Liver (tissue), 9 donors: ENCODE data around the gene PTGR1. TPM values are rescaled to one million over a fixed set of nuclear protein-coding genes. Genes with fewer than 3 reads are reported as not detected.
A peak's percentile ranks its signal among the peaks of the same experiment; 100 is the strongest.

ENCODE experiments used
- DNase-seq: peaks from one replicate; pipeline ENCODE4 v3.0.0-alpha.2; 2017; ENCODE audit warnings: low spot score
- H3K27ac ChIP-seq, 2 donors: one replicate each; pipeline ENCODE4 v1.7.0; 2013; ENCODE audit warnings: inconsistent platforms in 2 of 2, low read length in 2 of 2, control low read depth in 1 of 2, low read depth in 1 of 2, mild to moderate bottlenecking in 1 of 2
- H3K27me3 ChIP-seq, 4 donors: one replicate each; pipeline versions ENCODE4 v1.6.1 to v1.7.0; 2013; ENCODE audit warnings: low read length in 3 of 4, inconsistent platforms in 1 of 4, mild to moderate bottlenecking in 1 of 4, moderate library complexity in 1 of 4; ENCODE audit not compliant: control insufficient read depth in 4 of 4, insufficient read depth in 4 of 4
- H3K36me3 ChIP-seq, 4 donors: one replicate each; pipeline versions ENCODE4 v1.6.1 to v1.7.0; 2013; ENCODE audit warnings: low read length in 3 of 4, mild to moderate bottlenecking in 3 of 4, low read depth in 1 of 4, moderate library complexity in 1 of 4; ENCODE audit not compliant: control insufficient read depth in 4 of 4, insufficient read depth in 3 of 4
- H3K4me1 ChIP-seq, 4 donors: one replicate each; pipeline versions ENCODE4 v1.6.1 to v1.7.0; 2013; ENCODE audit warnings: low read length in 3 of 4, mild to moderate bottlenecking in 3 of 4, moderate library complexity in 1 of 4; ENCODE audit not compliant: control insufficient read depth in 4 of 4, insufficient read depth in 4 of 4
- H3K4me3 ChIP-seq, 3 donors: one replicate each; pipeline versions ENCODE4 v1.6.1 to v1.7.0; 2013; ENCODE audit warnings: low read length in 3 of 3, control low read depth in 1 of 3, low read depth in 1 of 3, mild to moderate bottlenecking in 1 of 3
- H3K9ac ChIP-seq, 2 donors: one replicate each; pipeline ENCODE4 v1.7.0; 2013; ENCODE audit warnings: low read length in 2 of 2, mild to moderate bottlenecking in 2 of 2, moderate library complexity in 2 of 2, control low read depth in 1 of 2, low read depth in 1 of 2
- H3K9me3 ChIP-seq, 4 donors: one replicate each; pipeline versions ENCODE4 v1.6.1 to v1.7.0; 2013; ENCODE audit warnings: low read length in 3 of 4; ENCODE audit not compliant: control insufficient read depth in 4 of 4
- GABPA ChIP-seq, 2 donors: IDR thresholded peaks in 1 of 2; conservative IDR thresholded peaks in 1 of 2; 2 replicates each; pipeline ENCODE4 v1.6.1; 2016; ENCODE audit warnings: antibody characterized with exemption in 2 of 2, mild to moderate bottlenecking in 1 of 2, moderate library complexity in 1 of 2
- HNF4A ChIP-seq, 2 donors: conservative IDR thresholded peaks; 2 replicates each; pipeline ENCODE4 v1.6.1; 2016; ENCODE audit warnings: antibody characterized with exemption in 2 of 2, mild to moderate bottlenecking in 2 of 2
- JUND ChIP-seq, 2 donors: IDR thresholded peaks; 2 replicates each; pipeline ENCODE4 v1.6.1; 2016; ENCODE audit warnings: antibody characterized with exemption in 2 of 2
- NR2F2 ChIP-seq: IDR thresholded peaks from 2 replicates; pipeline ENCODE4 v1.6.1; 2016; ENCODE audit warnings: antibody characterized with exemption
- RAD21 ChIP-seq, 2 donors: IDR thresholded peaks; 2 replicates each; pipeline ENCODE4 v1.6.1; 2016; ENCODE audit warnings: antibody characterized with exemption in 2 of 2, mild to moderate bottlenecking in 2 of 2
- RXRA ChIP-seq, 2 donors: IDR thresholded peaks; 2 replicates each; pipeline ENCODE4 v1.6.1; 2017 to 2018; ENCODE audit warnings: antibody characterized with exemption in 2 of 2, mild to moderate bottlenecking in 1 of 2
- YY1 ChIP-seq: IDR thresholded peaks from 2 replicates; pipeline ENCODE4 v1.6.1; 2016; ENCODE audit warnings: antibody characterized with exemption, mild to moderate bottlenecking
- WGBS: extraction: QIAGEN DNeasy Blood & Tissue Kit; methylation state at CpG from one replicate; pipeline ENCODE4 v1.1.7; 2013; 5-methylcytosine and 5-hydroxymethylcytosine counted together
- polyA plus RNA-seq, 2 donors: library from polyadenylated mRNA; stranded (reverse) in 1 of 2; unstranded in 1 of 2; fragments of 200-250 nt in 1 of 2; fragments of >200 nt in 1 of 2; fragmentation: Nextera tagmentation in 1 of 2; extraction: Ambion mirVana in 1 of 2; gene quantifications; one replicate each; pipeline versions ENCODE4 v1.2.1 to v1.2.3, GENCODE V29; 2013 to 2015
- total RNA-seq, 2 donors: library from RNA; depleted of rRNA; stranded (reverse); fragments of >200 nt; gene quantifications; one replicate each; pipeline ENCODE4 v1.2.3, GENCODE V29; 2014
- TF ChIP-seq, protein P1 (sequence below): IDR thresholded peaks from 2 replicates; pipeline ENCODE4 v1.6.1; 2016; ENCODE audit warnings: antibody characterized with exemption
- TF ChIP-seq, protein P2 (sequence below): IDR thresholded peaks from 2 replicates; pipeline ENCODE4 v1.6.1; 2016; ENCODE audit warnings: antibody characterized with exemption, mild to moderate bottlenecking
- TF ChIP-seq, protein P3 (sequence below): IDR thresholded peaks from 2 replicates; pipeline ENCODE4 v1.6.1; 2016; ENCODE audit warnings: antibody characterized with exemption
- donor health status: healthy.
- donor health status: healthy.
- donor health status: healthy.
- donor health status: healthy.
- donor health status: healthy.

Gene PTGR1
- total and polyA plus RNA-seq, 4 donors: 53.1 to 784 (median 471) TPM

DNA sequence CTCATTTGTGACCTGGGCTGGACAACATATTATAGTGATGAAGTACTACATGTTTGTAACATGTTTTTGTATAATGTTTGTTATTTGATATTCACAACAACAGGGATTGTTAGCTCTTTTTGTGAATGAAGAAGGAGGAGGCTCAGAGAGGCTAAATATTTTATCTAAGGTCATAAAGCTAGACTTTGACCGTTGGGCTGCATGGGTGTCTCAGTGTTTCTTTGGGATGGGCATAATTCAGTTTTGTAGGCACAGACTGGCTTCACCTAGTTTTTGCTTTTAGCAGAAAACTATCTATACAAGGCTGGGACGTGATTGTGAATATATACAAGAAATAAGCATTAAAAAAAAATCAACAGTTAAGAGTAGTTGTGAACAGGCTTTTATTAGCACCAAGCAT is 47.0 kb upstream of the PTGR1 start:
- TF ChIP-seq, protein P1, sequence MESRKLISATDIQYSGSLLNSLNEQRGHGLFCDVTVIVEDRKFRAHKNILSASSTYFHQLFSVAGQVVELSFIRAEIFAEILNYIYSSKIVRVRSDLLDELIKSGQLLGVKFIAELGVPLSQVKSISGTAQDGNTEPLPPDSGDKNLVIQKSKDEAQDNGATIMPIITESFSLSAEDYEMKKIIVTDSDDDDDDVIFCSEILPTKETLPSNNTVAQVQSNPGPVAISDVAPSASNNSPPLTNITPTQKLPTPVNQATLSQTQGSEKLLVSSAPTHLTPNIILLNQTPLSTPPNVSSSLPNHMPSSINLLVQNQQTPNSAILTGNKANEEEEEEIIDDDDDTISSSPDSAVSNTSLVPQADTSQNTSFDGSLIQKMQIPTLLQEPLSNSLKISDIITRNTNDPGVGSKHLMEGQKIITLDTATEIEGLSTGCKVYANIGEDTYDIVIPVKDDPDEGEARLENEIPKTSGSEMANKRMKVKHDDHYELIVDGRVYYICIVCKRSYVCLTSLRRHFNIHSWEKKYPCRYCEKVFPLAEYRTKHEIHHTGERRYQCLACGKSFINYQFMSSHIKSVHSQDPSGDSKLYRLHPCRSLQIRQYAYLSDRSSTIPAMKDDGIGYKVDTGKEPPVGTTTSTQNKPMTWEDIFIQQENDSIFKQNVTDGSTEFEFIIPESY: no peak
- TF ChIP-seq RXRA (IDR thresholded peaks at IDR 0.05) (no peak), HNF4A (conservative IDR thresholded peaks at IDR 0.05) (peak; percentile 37 to 61)

DNA sequence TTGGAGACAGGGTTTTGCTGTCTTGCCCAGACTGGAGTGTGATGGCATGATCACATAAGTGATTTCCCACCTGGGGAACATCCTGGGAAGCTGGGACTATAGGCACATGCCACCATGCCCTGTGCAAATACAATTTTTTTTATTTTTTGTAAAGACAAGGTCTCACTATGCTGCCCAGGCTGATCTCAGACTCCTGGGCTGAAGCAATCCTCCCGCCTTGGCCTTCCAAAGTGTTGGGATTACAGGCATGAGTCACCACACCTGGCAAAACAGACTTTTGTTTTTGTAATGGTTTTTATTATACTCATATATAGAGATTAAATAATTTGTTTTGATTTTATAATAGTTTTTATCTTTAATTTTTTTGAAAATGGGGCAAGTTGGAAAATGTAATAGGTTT is 46.4 kb upstream of the PTGR1 start:
- WGBS: 81% methylated on average over 1 of the region's 1 CpG
- Histone ChIP-seq H3K27ac (no peak overlapping the region), H3K36me3 (peaks cover 4 to 23% (median 10%) of the 10 kb centered on the region in 4 donors)

More for the DNA sequence above, 47.0 kb upstream of the PTGR1 start:
- 68% methylated on average over 2 of the region's 2 CpGs for WGBS
- H3K4me1 ChIP-seq: peaks cover 4 to 27% (median 13%) of the 10 kb centered on the region in 4 donors
- H3K36me3 ChIP-seq: peaks cover 6 to 23% (median 10%) of the 10 kb centered on the region in 4 donors
- DNase-seq: no peak
- H3K4me3 ChIP-seq: no peak overlapping the region
- no peak overlapping the region for H3K27ac ChIP-seq
- H3K27me3 ChIP-seq: no peaks in the 10 kb centered on the region
- no peaks in the 10 kb centered on the region for H3K9me3 ChIP-seq
- no peak overlapping the region for H3K9ac ChIP-seq

DNA sequence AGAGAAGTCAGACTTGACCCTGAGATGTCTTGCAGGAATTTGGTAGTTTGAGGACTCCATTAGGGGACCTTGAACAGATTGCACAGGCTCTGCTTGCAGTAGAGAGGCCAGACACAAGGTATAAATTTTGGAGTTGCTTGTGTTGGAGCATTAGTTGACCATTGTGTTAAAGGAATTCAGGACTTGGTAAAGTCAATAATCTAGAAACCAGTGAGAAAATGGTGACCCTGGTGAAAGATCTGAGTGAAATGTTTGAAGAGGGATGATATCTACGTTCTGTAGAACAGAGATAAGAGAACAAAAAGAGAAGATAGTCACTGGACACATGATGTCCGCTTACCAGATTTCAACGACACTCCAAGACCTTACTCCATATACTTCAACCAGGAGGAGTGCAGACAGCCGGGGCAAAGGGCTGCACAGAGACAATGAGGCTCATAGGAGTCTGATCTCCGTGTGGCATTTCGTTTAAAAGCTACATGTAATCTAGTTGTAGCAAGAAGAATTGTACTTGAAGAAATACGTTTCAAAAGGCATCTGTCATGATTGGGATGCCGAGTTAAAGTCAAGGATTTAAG is 44.8 kb upstream of the PTGR1 start:
- Histone ChIP-seq H3K27ac (no peak overlapping the region), H3K9ac (no peak overlapping the region), H3K36me3 (peaks cover 4 to 16% (median 7%) of the 10 kb centered on the region in 4 donors), H3K9me3 (no peaks in the 10 kb centered on the region), H3K4me1 (peaks cover 3 to 25% (median 11%) of the 10 kb centered on the region in 4 donors), H3K27me3 (no peaks in the 10 kb centered on the region), H3K4me3 (no peak overlapping the region)
- 76% methylated on average over 8 of the region's 8 CpGs for WGBS
- TF ChIP-seq GABPA (IDR thresholded peaks at IDR 0.05 in 1 of 2, conservative IDR thresholded peaks at IDR 0.05 in 1 of 2) (no peak), HNF4A (conservative IDR thresholded peaks at IDR 0.05) (no peak), NR2F2 (no peak), RAD21 (IDR thresholded peaks at IDR 0.05) (no peak)
- DNase-seq: no peak

More for the DNA sequence above, 46.4 kb upstream of the PTGR1 start:
- peaks cover 4 to 27% (median 13%) of the 10 kb centered on the region in 4 donors for H3K4me1 ChIP-seq
- H3K9me3 ChIP-seq: no peaks in the 10 kb centered on the region
- no peak overlapping the region for H3K4me3 ChIP-seq
- no peak overlapping the region for H3K9ac ChIP-seq
- DNase-seq: no peak
- H3K27me3 ChIP-seq: no peaks in the 10 kb centered on the region
- TF ChIP-seq, protein P2, sequence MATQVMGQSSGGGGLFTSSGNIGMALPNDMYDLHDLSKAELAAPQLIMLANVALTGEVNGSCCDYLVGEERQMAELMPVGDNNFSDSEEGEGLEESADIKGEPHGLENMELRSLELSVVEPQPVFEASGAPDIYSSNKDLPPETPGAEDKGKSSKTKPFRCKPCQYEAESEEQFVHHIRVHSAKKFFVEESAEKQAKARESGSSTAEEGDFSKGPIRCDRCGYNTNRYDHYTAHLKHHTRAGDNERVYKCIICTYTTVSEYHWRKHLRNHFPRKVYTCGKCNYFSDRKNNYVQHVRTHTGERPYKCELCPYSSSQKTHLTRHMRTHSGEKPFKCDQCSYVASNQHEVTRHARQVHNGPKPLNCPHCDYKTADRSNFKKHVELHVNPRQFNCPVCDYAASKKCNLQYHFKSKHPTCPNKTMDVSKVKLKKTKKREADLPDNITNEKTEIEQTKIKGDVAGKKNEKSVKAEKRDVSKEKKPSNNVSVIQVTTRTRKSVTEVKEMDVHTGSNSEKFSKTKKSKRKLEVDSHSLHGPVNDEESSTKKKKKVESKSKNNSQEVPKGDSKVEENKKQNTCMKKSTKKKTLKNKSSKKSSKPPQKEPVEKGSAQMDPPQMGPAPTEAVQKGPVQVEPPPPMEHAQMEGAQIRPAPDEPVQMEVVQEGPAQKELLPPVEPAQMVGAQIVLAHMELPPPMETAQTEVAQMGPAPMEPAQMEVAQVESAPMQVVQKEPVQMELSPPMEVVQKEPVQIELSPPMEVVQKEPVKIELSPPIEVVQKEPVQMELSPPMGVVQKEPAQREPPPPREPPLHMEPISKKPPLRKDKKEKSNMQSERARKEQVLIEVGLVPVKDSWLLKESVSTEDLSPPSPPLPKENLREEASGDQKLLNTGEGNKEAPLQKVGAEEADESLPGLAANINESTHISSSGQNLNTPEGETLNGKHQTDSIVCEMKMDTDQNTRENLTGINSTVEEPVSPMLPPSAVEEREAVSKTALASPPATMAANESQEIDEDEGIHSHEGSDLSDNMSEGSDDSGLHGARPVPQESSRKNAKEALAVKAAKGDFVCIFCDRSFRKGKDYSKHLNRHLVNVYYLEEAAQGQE: no peak
- TF ChIP-seq GABPA (IDR thresholded peaks at IDR 0.05 in 1 of 2, conservative IDR thresholded peaks at IDR 0.05 in 1 of 2) (no peak), JUND (IDR thresholded peaks at IDR 0.05) (peak in 1 of 2 donors; percentile 22), YY1 (no peak)
- TF ChIP-seq, protein P3, sequence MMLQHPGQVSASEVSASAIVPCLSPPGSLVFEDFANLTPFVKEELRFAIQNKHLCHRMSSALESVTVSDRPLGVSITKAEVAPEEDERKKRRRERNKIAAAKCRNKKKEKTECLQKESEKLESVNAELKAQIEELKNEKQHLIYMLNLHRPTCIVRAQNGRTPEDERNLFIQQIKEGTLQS: peak; percentile 9
